BE2C (cell line): ENCODE measurements around the gene PRELID2.
"Not testable (repeated sequence)": the region's sequence is repeated elsewhere in the genome, so short reads cannot be mapped to it uniquely, and the experiment has no call there.

Source experiments
- DNase-seq: peaks from one replicate; pipeline ENCODE4 v3.0.0-alpha.2; 2020
- H3K27me3 ChIP-seq: fragments of 250-450 bp; sonication (Bioruptor Pico); 2 replicates; pipeline ENCODE4 v1.5.1; 2020; ENCODE audit warnings: mild to moderate bottlenecking
- H3K36me3 ChIP-seq: fragments of 250-450 bp; sonication (Bioruptor Pico); 2 replicates; pipeline ENCODE4 v1.5.1; 2020; ENCODE audit warnings: mild to moderate bottlenecking
- H3K4me1 ChIP-seq: fragments of 250-450 bp; sonication (Bioruptor Pico); 2 replicates; pipeline ENCODE4 v1.5.1; 2020
- H3K4me3 ChIP-seq: 2 replicates; pipeline ENCODE4 v1.5.1; 2011; ENCODE audit warnings: low read depth, low read length
- H3K9me3 ChIP-seq: fragments of 250-450 bp; sonication (Bioruptor Pico); 2 replicates; pipeline ENCODE4 v1.5.1; 2020
- TF ChIP-seq, protein P1 (sequence below): IDR thresholded peaks from 2 replicates; pipeline ENCODE4 v1.5.1; 2012; ENCODE audit warnings: mild to moderate bottlenecking, low read depth, low read length

The PRELID2 gene

GRCh38 chr5:145803112-145804004 lies 31.8 kb downstream of the PRELID2 start:
- H3K9me3 ChIP-seq = no peaks in the 10 kb centered on the region; the same call in 1 of the 2 replicates
- no peaks in the 10 kb centered on the region for H3K4me1 ChIP-seq
- H3K36me3 ChIP-seq = no peaks in the 10 kb centered on the region
- no peaks in the 10 kb centered on the region for H3K27me3 ChIP-seq
- H3K4me3 ChIP-seq = no peak overlapping the region
- DNase-seq = no peak
- TF ChIP-seq, protein P1, sequence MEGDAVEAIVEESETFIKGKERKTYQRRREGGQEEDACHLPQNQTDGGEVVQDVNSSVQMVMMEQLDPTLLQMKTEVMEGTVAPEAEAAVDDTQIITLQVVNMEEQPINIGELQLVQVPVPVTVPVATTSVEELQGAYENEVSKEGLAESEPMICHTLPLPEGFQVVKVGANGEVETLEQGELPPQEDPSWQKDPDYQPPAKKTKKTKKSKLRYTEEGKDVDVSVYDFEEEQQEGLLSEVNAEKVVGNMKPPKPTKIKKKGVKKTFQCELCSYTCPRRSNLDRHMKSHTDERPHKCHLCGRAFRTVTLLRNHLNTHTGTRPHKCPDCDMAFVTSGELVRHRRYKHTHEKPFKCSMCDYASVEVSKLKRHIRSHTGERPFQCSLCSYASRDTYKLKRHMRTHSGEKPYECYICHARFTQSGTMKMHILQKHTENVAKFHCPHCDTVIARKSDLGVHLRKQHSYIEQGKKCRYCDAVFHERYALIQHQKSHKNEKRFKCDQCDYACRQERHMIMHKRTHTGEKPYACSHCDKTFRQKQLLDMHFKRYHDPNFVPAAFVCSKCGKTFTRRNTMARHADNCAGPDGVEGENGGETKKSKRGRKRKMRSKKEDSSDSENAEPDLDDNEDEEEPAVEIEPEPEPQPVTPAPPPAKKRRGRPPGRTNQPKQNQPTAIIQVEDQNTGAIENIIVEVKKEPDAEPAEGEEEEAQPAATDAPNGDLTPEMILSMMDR = no peak

- no peaks in the 10 kb centered on the region for H3K9me3 ChIP-seq
- H3K27me3 ChIP-seq = no peaks in the 10 kb centered on the region
- DNase-seq = no peak
- no peaks in the 10 kb centered on the region for H3K36me3 ChIP-seq
- TF ChIP-seq, protein P1 = no peak
- no peaks in the 10 kb centered on the region for H3K4me1 ChIP-seq
- H3K4me3 ChIP-seq = no peak overlapping the region
Measured at GRCh38 chr5:145801195-145801594, 33.9 kb downstream of the PRELID2 start.

DNA sequence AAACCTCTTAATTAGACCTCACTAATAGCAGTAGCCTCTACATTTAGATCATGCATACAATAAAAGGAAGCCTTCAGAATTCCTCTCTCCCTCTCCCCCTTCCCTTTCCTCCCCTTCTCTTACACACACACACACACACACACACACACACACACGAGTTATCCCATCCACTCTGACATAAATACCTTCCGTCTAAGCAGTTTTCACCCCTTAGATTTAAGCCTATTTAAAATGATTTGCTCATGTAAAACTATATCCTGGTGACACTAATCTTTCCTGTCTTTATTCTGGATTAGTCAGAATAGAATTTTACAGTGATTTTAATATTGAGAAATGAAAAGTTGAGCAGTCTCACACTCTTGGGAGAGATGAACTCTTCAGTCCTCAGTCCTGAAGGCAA lies 35.0 kb downstream of the PRELID2 start:
- DNase-seq = no peak
- Histone ChIP-seq H3K36me3 (no peaks in the 10 kb centered on the region), H3K27me3 (no peaks in the 10 kb centered on the region), H3K9me3 (no peaks in the 10 kb centered on the region), H3K4me1 (no peaks in the 10 kb centered on the region), H3K4me3 (no peak overlapping the region)
- TF ChIP-seq, protein P1 = no peak

DNA sequence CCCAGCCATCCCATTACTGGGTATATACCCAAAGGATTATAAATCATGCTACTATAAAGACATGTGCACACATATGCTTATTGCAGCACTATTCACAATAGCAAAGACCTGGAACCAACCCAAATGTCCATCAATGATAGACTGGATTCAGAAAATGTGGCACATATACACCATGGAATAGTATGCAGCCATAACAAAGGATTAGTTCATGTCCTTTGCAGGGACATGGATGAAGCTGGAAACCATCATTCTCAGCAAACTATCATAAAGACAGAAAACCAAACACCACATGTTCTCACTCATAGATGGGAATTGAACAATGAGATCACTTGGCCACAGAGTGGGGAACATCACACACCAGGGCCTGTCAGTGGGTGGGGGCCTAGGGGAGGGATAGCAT lies 36.6 kb downstream of the PRELID2 start:
- H3K4me1 ChIP-seq, H3K9me3 ChIP-seq, H3K4me3 ChIP-seq, H3K36me3 ChIP-seq, DNase-seq, H3K27me3 ChIP-seq: not testable (repeated sequence)

GRCh38 chr5:145797336-145797735 lies 37.8 kb downstream of the PRELID2 start:
- no peak for DNase-seq
- Histone ChIP-seq H3K9me3 (no peaks in the 10 kb centered on the region), H3K4me3 (no peak overlapping the region), H3K4me1 (no peaks in the 10 kb centered on the region), H3K27me3 (no peaks in the 10 kb centered on the region), H3K36me3 (no peaks in the 10 kb centered on the region)
- TF ChIP-seq, protein P1 = no peak

DNA sequence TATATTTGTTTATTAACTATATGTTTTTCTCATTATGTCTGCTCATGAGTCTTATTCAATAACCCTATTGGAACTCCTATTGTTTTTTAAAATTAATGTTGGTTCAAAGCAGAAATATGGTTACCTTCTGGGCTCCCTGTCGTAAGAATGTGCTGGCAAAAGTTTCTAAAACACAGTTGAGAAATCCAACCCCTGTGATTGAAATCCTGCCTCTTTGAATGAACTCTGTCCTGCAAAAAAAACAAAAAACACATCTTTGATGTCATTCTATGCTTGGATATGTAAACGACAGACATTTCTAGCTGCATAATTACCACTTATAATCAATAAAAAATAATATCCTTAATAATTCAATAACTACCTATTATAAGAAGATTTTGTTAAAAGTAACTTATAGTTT lies 38.8 kb downstream of the PRELID2 start:
- no peaks in the 10 kb centered on the region for H3K27me3 ChIP-seq
- TF ChIP-seq, protein P1 = no peak
- H3K9me3 ChIP-seq = no peaks in the 10 kb centered on the region
- no peak overlapping the region for H3K4me3 ChIP-seq
- no peak for DNase-seq
- no peaks in the 10 kb centered on the region for H3K4me1 ChIP-seq
- no peaks in the 10 kb centered on the region for H3K36me3 ChIP-seq
